Brain microvascular endothelial cell (primary cell): ENCODE measurements around the gene INSRR.

Experiments
- DNase-seq: peaks from one replicate; pipeline ENCODE4 v3.0.0-alpha.2; 2020
- H3K27ac ChIP-seq: fragments of 250-450 bp; sonication (Bioruptor Pico); 2 replicates; pipeline ENCODE4 v1.5.1; 2020; ENCODE audit warnings: mild to moderate bottlenecking, moderate library complexity
- H3K27me3 ChIP-seq: fragments of 250-450 bp; sonication (Bioruptor Pico); replicated peaks from 2 replicates; pipeline ENCODE4 v1.5.1; 2020; ENCODE audit warnings: mild to moderate bottlenecking
- H3K36me3 ChIP-seq: fragments of 250-450 bp; sonication (Bioruptor Pico); replicated peaks from 2 replicates; pipeline ENCODE4 v1.5.1; 2020; ENCODE audit warnings: mild to moderate bottlenecking
- H3K4me3 ChIP-seq: 2 replicates; pipeline ENCODE4 v1.5.1; 2011; ENCODE audit warnings: low read depth, mild to moderate bottlenecking, control low read depth, low read length, moderate library complexity
- in situ Hi-C: cut with HindIII; loops from 2 replicates; pipeline ENCODE4 v1.10.0; 2017; ENCODE audit warnings: low sequenced_read_pairs, low pct_ligation_motif_present
- TF ChIP-seq, protein P1 (sequence below): IDR thresholded peaks from 2 replicates; pipeline ENCODE4 v1.5.1; 2011; ENCODE audit warnings: low read depth, mild to moderate bottlenecking, moderate library complexity, low read length, control low read depth, inconsistent platforms; ENCODE audit errors: missing control alignments

Gene INSRR

DNA sequence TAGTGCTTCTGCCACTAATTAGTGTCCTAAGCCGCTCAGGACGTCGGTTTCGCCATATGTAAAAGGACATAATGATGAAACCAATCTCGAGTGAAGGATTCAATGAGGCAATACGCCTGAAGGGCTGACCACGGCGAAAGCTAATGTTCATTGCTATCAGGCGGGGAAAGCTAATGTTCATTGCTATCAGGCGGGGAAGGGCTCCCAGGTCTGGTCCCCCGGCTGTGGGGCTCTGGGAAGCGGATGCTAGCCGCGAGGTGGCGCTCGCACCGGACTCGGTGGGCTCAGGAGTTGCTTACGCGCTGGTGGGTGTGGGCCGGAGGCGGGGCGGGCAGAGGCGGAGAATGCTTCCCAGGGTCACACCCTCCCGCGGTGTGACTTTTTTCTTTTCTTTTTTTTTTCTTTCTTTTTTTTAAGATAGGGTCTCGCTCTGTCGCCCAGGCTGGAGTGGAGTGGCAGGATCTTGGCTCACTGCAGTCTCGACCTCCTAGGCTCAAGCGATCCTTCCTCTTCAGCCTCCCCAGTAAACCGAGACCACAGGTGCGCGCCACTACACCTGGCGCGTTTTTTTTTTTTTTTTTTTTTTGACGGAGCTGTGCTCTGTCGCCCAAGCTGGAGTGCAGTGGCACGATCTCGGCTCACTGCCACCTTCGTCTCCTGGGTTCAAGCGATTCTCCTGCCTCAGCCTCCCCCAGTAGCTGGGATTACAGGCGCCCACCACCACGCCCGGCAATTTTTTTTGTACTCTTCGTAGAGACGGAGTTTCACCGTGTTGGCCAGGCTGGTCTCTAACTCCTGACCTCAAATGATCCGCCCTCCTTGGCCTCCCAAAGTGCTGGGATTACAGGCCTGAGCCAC lies 33.5 kb upstream of the INSRR start:
- Histone ChIP-seq H3K36me3 (no peaks in the 10 kb centered on the region), H3K27ac (no peak overlapping the region), H3K27me3 (no peaks in the 10 kb centered on the region), H3K4me3 (peak overlapping the region; percentile 32)
- TF ChIP-seq, protein P1, sequence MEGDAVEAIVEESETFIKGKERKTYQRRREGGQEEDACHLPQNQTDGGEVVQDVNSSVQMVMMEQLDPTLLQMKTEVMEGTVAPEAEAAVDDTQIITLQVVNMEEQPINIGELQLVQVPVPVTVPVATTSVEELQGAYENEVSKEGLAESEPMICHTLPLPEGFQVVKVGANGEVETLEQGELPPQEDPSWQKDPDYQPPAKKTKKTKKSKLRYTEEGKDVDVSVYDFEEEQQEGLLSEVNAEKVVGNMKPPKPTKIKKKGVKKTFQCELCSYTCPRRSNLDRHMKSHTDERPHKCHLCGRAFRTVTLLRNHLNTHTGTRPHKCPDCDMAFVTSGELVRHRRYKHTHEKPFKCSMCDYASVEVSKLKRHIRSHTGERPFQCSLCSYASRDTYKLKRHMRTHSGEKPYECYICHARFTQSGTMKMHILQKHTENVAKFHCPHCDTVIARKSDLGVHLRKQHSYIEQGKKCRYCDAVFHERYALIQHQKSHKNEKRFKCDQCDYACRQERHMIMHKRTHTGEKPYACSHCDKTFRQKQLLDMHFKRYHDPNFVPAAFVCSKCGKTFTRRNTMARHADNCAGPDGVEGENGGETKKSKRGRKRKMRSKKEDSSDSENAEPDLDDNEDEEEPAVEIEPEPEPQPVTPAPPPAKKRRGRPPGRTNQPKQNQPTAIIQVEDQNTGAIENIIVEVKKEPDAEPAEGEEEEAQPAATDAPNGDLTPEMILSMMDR: peak; percentile 92
- DNase-seq: peak; percentile 84
- in situ Hi-C loops: no loop called here

DNA sequence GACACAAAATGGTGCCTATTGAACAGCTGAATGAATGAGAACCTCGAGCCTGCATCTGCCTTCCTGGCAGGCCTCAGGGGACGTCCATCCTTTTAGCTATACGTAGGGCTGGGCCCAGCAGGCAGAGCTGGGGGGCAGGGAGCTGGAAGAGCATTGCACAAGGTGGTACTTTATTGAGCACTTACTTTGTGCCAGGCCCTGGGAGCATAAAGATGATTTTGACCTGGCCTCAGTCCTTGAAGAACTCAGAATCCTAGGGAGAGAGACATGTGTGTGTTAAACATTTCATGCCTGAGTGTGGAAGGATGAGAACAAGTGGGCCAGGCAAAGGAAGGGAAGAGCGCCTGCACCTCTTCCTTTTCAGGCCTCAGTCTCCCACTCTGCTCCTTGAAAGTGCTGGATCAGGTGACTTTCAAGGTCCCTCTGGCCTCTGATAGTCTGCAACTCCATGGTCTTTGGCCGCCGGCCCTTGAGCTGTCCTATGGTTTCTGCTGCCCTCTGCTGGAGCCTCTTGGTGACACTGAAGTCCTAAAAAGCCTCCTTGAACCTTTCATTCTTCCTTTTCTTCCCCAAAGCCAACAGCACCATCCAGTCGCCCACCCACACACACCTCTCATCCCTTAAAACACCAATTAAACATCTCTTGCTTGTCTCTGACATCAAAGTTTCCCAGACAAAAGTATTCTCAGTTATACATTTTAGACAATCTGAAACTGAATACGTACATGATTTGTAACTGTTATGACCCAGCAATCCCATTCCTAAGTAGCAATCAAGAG lies 31.1 kb upstream of the INSRR start:
- DNase-seq: peak; percentile 73
- peaks cover 9% of the 10 kb centered on the region for H3K27me3 ChIP-seq
- H3K4me3 ChIP-seq: no peak overlapping the region
- TF ChIP-seq, protein P1: peak; percentile 92
- H3K27ac ChIP-seq: no peak overlapping the region
- in situ Hi-C loops: no loop called here
- H3K36me3 ChIP-seq: no peaks in the 10 kb centered on the region

- Histone ChIP-seq H3K36me3 (no peaks in the 10 kb centered on the region), H3K27me3 (peaks cover 15% of the 10 kb centered on the region), H3K27ac (no peak overlapping the region), H3K4me3 (no peak overlapping the region)
- no peak for DNase-seq
- TF ChIP-seq, protein P1: no peak
- in situ Hi-C loops: no loop called here
Observed at GRCh38 chr1:156887734-156888133, 28.8 kb upstream of the INSRR start.

DNA sequence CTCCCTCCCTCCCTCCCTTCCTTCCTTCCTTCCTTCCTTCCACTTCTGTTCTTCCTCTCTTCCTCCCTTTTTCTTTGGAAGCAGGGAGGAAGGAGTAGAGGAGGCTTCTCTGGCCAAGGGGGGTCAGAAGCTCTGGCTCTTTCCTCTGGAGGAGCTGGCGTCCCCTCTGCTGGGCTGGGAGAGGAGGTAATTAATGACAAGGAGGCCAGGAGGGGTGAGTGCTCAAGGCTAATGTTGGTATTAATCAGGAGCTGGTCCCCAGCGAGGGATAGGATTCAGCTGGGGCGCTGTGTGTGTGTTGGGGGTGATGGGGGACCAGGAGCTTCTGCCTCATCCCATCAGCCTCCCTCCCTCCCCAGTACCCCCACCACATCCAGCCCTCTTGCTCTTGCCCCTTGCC lies 28.4 kb upstream of the INSRR start:
- Histone ChIP-seq H3K27ac (no peak overlapping the region), H3K36me3 (no peaks in the 10 kb centered on the region), H3K27me3 (peaks cover 15% of the 10 kb centered on the region), H3K4me3 (no peak overlapping the region)
- TF ChIP-seq, protein P1: no peak
- in situ Hi-C loops: no loop called here
- DNase-seq: no peak

- H3K27me3 ChIP-seq: peaks cover 18% of the 10 kb centered on the region
- TF ChIP-seq, protein P1: no peak
- H3K27ac ChIP-seq: no peak overlapping the region
- H3K4me3 ChIP-seq: no peak overlapping the region
- no peaks in the 10 kb centered on the region for H3K36me3 ChIP-seq
- in situ Hi-C loops: no loop called here
- no peak for DNase-seq
Observed at GRCh38 chr1:156886583-156887281, 27.8 kb upstream of the INSRR start.
